HepG2 (cell line): Measurements from ENCODE around the gene ZNF148. TPM values are rescaled to one million over a fixed set of nuclear protein-coding genes. Genes with fewer than 3 reads are reported as not detected.

ENCODE experiments used
- HIVEP1 ChIP-seq: sonication (generic); formaldehyde crosslinking; IDR thresholded peaks from 2 replicates; pipeline ENCODE4 v1.4.0; 2020; ENCODE audit warnings: mild to moderate bottlenecking, missing genetic modification reagents
- HNRNPLL ChIP-seq: fragments of 200-400 bp; formaldehyde crosslinking; IDR thresholded peaks from 2 replicates; pipeline ENCODE4 v1.6.1; 2017; ENCODE audit warnings: mild to moderate bottlenecking, low read depth, low read length; ENCODE audit not compliant: poor library complexity, severe bottlenecking
- KDM4B ChIP-seq: sonication (generic); formaldehyde crosslinking; IDR thresholded peaks from 2 replicates; pipeline ENCODE4 v1.4.0; 2020; ENCODE audit warnings: missing genetic modification reagents
- MYC ChIP-seq: sonication (generic); formaldehyde crosslinking; IDR thresholded peaks from 2 replicates; pipeline ENCODE4 v1.9.0; 2021; ENCODE audit warnings: missing genetic modification reagents, borderline replicate concordance
- PITX1 ChIP-seq: sonication (generic); formaldehyde crosslinking; IDR thresholded peaks from 2 replicates; pipeline ENCODE4 v1.5.1; 2020; ENCODE audit warnings: mild to moderate bottlenecking, missing genetic modification reagents
- REXO4 ChIP-seq: sonication (generic); formaldehyde crosslinking; IDR thresholded peaks from 2 replicates; pipeline ENCODE4 v1.8.0; 2022; ENCODE audit warnings: missing genetic modification reagents, mild to moderate bottlenecking, borderline replicate concordance
- SAP130 ChIP-seq: IDR thresholded peaks from 2 replicates; pipeline ENCODE4 v1.6.1; 2016; ENCODE audit warnings: low read depth
- TFAP4 ChIP-seq: sonication (generic); IDR thresholded peaks from 2 replicates; pipeline ENCODE4 v1.6.1; 2016; ENCODE audit warnings: low read depth, borderline replicate concordance
- ZFP82 ChIP-seq: sonication (generic); formaldehyde crosslinking; IDR thresholded peaks from 2 replicates; pipeline ENCODE4 v1.5.1; 2020; ENCODE audit warnings: mild to moderate bottlenecking, missing genetic modification reagents, borderline replicate concordance
- ZNF512B ChIP-seq: sonication (generic); formaldehyde crosslinking; IDR thresholded peaks from 2 replicates; pipeline ENCODE4 v1.5.1; 2020; ENCODE audit warnings: missing genetic modification reagents, mild to moderate bottlenecking, borderline replicate concordance
- ZNF788 ChIP-seq: sonication (generic); formaldehyde crosslinking; IDR thresholded peaks from 2 replicates; pipeline ENCODE4 v1.5.0; 2020; ENCODE audit warnings: mild to moderate bottlenecking, missing genetic modification reagents, borderline replicate concordance
- polyA plus RNA-seq, 8 experiments: library from polyadenylated mRNA; depleted of rRNA in 3 of 8; stranded (reverse) in 7 of 8; unstranded in 1 of 8; fragments of >200 nt; fragmentation: Illumina TruSeq in 4 of 8; extraction: Trizol in 4 of 8; gene quantifications; 2 replicates each; pipeline versions ENCODE4 v1.2.1 to v1.2.3, GENCODE V29; 2011 to 2016; ENCODE audit warnings: low read depth in 4 of 8, missing spikeins in 1 of 8, mixed read lengths in 1 of 8; ENCODE audit not compliant: insufficient read depth in 1 of 8
- total RNA-seq, 5 experiments: library from RNA; depleted of rRNA; stranded (reverse); fragments of >200 nt; fragmentation: Illumina TruSeq; extraction: Trizol; gene quantifications; 2 replicates each; pipeline ENCODE4 v1.2.3, GENCODE V29; 2016; ENCODE audit warnings: low read depth in 1 of 5
- TF ChIP-seq, protein P1 (sequence below): sonication (generic); formaldehyde crosslinking; IDR thresholded peaks from 2 replicates; pipeline ENCODE4 v1.4.0; 2020; ENCODE audit warnings: mild to moderate bottlenecking, missing genetic modification reagents, borderline replicate concordance
- TF ChIP-seq, protein P2 (sequence below): sonication (generic); formaldehyde crosslinking; IDR thresholded peaks from 2 replicates; pipeline ENCODE4 v1.4.0; 2020; ENCODE audit warnings: mild to moderate bottlenecking, missing genetic modification reagents
- TF ChIP-seq, protein P3 (sequence below): IDR thresholded peaks from 2 replicates; pipeline ENCODE4 v1.6.1; 2012; ENCODE audit warnings: inconsistent platforms

ZNF148 gene
- total and polyA plus RNA-seq, 2 of the 13 experiments (the other 11 are each of a cell fraction or from before 2014, with no cell fraction given): 10.6 to 36.1 TPM

- TF ChIP-seq, protein P1, sequence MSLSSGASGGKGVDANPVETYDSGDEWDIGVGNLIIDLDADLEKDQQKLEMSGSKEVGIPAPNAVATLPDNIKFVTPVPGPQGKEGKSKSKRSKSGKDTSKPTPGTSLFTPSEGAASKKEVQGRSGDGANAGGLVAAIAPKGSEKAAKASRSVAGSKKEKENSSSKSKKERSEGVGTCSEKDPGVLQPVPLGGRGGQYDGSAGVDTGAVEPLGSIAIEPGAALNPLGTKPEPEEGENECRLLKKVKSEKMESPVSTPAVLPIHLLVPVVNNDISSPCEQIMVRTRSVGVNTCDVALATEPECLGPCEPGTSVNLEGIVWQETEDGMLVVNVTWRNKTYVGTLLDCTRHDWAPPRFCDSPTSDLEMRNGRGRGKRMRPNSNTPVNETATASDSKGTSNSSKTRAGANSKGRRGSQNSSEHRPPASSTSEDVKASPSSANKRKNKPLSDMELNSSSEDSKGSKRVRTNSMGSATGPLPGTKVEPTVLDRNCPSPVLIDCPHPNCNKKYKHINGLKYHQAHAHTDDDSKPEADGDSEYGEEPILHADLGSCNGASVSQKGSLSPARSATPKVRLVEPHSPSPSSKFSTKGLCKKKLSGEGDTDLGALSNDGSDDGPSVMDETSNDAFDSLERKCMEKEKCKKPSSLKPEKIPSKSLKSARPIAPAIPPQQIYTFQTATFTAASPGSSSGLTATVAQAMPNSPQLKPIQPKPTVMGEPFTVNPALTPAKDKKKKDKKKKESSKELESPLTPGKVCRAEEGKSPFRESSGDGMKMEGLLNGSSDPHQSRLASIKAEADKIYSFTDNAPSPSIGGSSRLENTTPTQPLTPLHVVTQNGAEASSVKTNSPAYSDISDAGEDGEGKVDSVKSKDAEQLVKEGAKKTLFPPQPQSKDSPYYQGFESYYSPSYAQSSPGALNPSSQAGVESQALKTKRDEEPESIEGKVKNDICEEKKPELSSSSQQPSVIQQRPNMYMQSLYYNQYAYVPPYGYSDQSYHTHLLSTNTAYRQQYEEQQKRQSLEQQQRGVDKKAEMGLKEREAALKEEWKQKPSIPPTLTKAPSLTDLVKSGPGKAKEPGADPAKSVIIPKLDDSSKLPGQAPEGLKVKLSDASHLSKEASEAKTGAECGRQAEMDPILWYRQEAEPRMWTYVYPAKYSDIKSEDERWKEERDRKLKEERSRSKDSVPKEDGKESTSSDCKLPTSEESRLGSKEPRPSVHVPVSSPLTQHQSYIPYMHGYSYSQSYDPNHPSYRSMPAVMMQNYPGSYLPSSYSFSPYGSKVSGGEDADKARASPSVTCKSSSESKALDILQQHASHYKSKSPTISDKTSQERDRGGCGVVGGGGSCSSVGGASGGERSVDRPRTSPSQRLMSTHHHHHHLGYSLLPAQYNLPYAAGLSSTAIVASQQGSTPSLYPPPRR (CRISPR knock-in tag): no peak
- TF ChIP-seq PITX1 (CRISPR knock-in tag) (0 out of 2 replicates have a peak, but pooled peaks have one; percentile 32), ZNF512B (CRISPR knock-in tag) (0 out of 2 replicates have a peak, but pooled peaks have one; percentile 33), ZNF788 (CRISPR knock-in tag) (0 out of 2 replicates have a peak, but pooled peaks have one; percentile 32), MYC (CRISPR knock-in tag) (peak; percentile 50; the same call in 1 of the 2 replicates), HIVEP1 (0 out of 2 replicates have a peak, but pooled peaks have one; percentile 25), HNRNPLL (peak; percentile 31), KDM4B (no peak), REXO4 (CRISPR knock-in tag) (no peak), SAP130 (CRISPR knock-in tag) (peak; percentile 19; the same call in 1 of the 2 replicates), ZFP82 (CRISPR knock-in tag) (no peak), TFAP4 (peak; percentile 16; the same call in 1 of the 2 replicates)
- TF ChIP-seq, protein P2, sequence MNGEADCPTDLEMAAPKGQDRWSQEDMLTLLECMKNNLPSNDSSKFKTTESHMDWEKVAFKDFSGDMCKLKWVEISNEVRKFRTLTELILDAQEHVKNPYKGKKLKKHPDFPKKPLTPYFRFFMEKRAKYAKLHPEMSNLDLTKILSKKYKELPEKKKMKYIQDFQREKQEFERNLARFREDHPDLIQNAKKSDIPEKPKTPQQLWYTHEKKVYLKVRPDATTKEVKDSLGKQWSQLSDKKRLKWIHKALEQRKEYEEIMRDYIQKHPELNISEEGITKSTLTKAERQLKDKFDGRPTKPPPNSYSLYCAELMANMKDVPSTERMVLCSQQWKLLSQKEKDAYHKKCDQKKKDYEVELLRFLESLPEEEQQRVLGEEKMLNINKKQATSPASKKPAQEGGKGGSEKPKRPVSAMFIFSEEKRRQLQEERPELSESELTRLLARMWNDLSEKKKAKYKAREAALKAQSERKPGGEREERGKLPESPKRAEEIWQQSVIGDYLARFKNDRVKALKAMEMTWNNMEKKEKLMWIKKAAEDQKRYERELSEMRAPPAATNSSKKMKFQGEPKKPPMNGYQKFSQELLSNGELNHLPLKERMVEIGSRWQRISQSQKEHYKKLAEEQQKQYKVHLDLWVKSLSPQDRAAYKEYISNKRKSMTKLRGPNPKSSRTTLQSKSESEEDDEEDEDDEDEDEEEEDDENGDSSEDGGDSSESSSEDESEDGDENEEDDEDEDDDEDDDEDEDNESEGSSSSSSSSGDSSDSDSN (CRISPR knock-in tag): peak; percentile 31; the same call in 1 of the 2 replicates
- TF ChIP-seq, protein P3, sequence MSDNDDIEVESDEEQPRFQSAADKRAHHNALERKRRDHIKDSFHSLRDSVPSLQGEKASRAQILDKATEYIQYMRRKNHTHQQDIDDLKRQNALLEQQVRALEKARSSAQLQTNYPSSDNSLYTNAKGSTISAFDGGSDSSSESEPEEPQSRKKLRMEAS: peak; percentile 52
Measured at GRCh38 chr3:125212509-125213363, 162.4 kb downstream of the ZNF148 start, which contains the start of gene SLC12A8 (continued).
